Neutrophil (primary cell): ENCODE results near the gene PHKA2.

Experiments
- H3K27ac ChIP-seq: fragments of 200-600 bp; sonication (generic); 2 replicates; pipeline ENCODE4 v1.5.1; 2016; ENCODE audit warnings: mild to moderate bottlenecking, moderate library complexity
- H3K27me3 ChIP-seq: fragments of 200-600 bp; sonication (generic); 2 replicates; pipeline ENCODE4 v1.6.0; 2016; ENCODE audit warnings: mild to moderate bottlenecking
- H3K36me3 ChIP-seq: fragments of 200-600 bp; sonication (generic); 2 replicates; pipeline ENCODE4 v1.5.1; 2017
- H3K4me1 ChIP-seq, 2 experiments: fragments of 200-600 bp in 1 of 2; sonication (generic) in 1 of 2; 1 replicate in 1 of 2; 2 replicates in 1 of 2; pipeline versions ENCODE4 v1.5.1 to v1.6.1; 2013 to 2016; ENCODE audit warnings: low read depth in 1 of 2, low read length in 1 of 2, mild to moderate bottlenecking in 1 of 2, moderate library complexity in 1 of 2; ENCODE audit not compliant: control insufficient read depth in 1 of 2, insufficient read depth in 1 of 2
- H3K4me3 ChIP-seq, 2 experiments: fragments of 200-600 bp in 1 of 2; sonication (generic) in 1 of 2; 1 replicate in 1 of 2; 2 replicates in 1 of 2; pipeline ENCODE4 v1.5.1; 2013 to 2016; ENCODE audit warnings: low read depth in 1 of 2, low read length in 1 of 2, mild to moderate bottlenecking in 1 of 2, moderate library complexity in 1 of 2
- H3K9me3 ChIP-seq: fragments of 200-600 bp; sonication (generic); 2 replicates; pipeline ENCODE4 v1.5.1; 2016
- CTCF ChIP-seq: fragments of 200-600 bp; sonication (generic); IDR thresholded peaks from 2 replicates; pipeline ENCODE4 v1.5.1; 2016; ENCODE audit warnings: antibody characterized with exemption

PHKA2 gene

DNA sequence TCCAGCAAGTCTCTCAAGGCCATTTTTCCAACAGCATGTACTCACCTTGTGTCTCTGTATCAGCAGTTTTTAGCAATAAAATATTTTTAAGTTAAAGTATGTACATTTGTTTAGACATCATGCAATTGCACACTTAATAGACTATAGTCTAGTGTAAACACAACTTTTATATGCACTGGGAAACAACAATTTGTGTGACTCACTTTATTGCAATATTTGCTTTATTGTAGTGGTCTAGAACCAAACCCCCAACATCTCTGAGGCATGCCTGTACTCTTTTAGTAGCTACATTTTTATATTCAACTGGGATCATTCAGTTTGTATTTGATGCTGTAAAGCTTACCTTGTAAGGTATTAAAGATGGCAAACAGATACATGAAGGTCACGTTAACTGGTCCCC lies 14.7 kb upstream of the PHKA2 start:
- no peaks in the 10 kb centered on the region for H3K9me3 ChIP-seq

DNA sequence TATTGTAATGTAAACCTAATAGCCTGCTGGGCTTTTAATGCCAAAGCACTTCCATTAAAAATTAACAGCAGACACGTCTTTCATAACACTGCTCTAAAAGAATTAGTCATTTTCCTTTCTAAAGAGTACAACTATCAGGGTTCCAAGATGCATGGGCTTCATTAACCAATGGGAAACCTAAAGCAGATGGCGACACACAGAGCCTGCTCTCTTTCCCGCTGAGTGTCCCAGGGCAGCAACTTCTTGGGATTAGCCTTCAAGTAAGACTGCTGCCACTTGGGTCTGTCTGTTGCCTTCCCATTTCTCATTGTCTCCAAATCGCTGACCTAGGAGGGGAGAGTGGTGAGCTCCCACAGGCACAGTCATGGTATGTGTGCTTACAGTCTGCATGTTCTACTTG lies 14.0 kb upstream of the PHKA2 start:
- TF ChIP-seq CTCF, result no peak
- no peak overlapping the region for H3K27ac ChIP-seq
- H3K9me3 ChIP-seq, result no peaks in the 10 kb centered on the region
- H3K4me3 ChIP-seq, result no peak overlapping the region
- H3K4me1 ChIP-seq, result no peaks in the 10 kb centered on the region
- no peaks in the 10 kb centered on the region for H3K36me3 ChIP-seq
- H3K27me3 ChIP-seq, result no peaks in the 10 kb centered on the region

More for the DNA sequence above, 14.7 kb upstream of the PHKA2 start:
- Histone ChIP-seq H3K4me3 (no peak overlapping the region), H3K36me3 (no peaks in the 10 kb centered on the region), H3K27me3 (no peaks in the 10 kb centered on the region), H3K4me1 (no peaks in the 10 kb centered on the region), H3K27ac (no peak overlapping the region)
- no peak for TF ChIP-seq CTCF

DNA sequence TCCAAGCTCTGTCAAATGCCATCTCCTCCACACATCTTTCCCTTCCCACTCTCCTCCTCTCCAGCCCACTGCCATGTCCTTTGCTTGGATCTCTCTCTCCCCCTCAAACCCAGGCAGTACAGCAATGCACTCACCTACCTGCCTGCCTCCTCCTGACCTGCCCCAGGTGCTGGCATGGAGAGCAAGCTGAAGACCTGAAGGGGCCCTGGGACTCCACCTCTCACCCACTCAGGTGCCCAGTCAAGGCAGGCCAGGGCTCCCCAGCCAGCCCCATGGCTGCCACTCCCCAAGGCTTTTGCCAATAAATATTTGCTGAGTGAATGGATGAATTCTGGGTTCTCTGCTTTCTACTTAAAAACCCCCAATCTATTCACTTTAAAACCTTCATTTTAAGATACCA lies 12.6 kb upstream of the PHKA2 start:
- H3K27me3 ChIP-seq, result no peaks in the 10 kb centered on the region
- H3K27ac ChIP-seq, result no peak overlapping the region
- no peak for TF ChIP-seq CTCF
- H3K36me3 ChIP-seq, result no peaks in the 10 kb centered on the region
- H3K4me1 ChIP-seq, result no peaks in the 10 kb centered on the region
- no peak overlapping the region for H3K4me3 ChIP-seq
- no peaks in the 10 kb centered on the region for H3K9me3 ChIP-seq

DNA sequence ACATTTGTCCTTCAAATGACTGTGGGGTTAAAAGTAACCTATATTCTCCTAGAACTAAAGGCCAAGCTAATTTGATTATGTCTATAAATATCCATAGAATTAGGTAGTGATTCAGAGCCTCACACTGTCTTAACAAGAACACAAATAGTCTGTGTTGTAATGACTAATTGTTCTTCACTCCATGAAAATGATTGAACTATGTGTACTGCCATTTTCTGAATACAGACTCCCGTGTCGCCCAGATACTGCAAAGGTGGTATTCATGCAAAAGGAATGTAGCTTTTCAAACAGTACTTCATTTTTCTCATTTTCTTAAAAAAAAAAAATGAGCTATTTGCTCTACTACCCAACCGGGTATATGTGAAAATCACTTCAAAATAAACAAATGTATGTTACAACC lies 11.3 kb upstream of the PHKA2 start:
- Histone ChIP-seq H3K9me3 (no peaks in the 10 kb centered on the region), H3K36me3 (no peaks in the 10 kb centered on the region), H3K4me3 (no peak overlapping the region), H3K27me3 (no peaks in the 10 kb centered on the region), H3K27ac (no peak overlapping the region), H3K4me1 (no peaks in the 10 kb centered on the region)
- no peak for TF ChIP-seq CTCF

- Histone ChIP-seq H3K27ac (no peak overlapping the region), H3K27me3 (no peaks in the 10 kb centered on the region), H3K36me3 (no peaks in the 10 kb centered on the region), H3K4me3 (no peak overlapping the region), H3K9me3 (no peaks in the 10 kb centered on the region), H3K4me1 (no peaks in the 10 kb centered on the region)
- no peak for TF ChIP-seq CTCF
Observed at GRCh38 chrX:18994713-18995112, 10.8 kb upstream of the PHKA2 start.

- TF ChIP-seq CTCF, result no peak
- Histone ChIP-seq H3K4me3 (no peak overlapping the region), H3K27ac (no peak overlapping the region), H3K9me3 (no peaks in the 10 kb centered on the region), H3K4me1 (no peaks in the 10 kb centered on the region), H3K27me3 (no peaks in the 10 kb centered on the region), H3K36me3 (no peaks in the 10 kb centered on the region)
Observed at GRCh38 chrX:18992829-18993228, 8.9 kb upstream of the PHKA2 start.
